Tibial nerve (tissue), 4 donors: ENCODE results near the gene CLN6.

Experiments used
- CTCF ChIP-seq, 5 experiments: fragments of 200-600 bp in 3 of 5; fragments of 450-650 bp in 2 of 5; sonication (generic) in 3 of 5; IDR thresholded peaks; one replicate each; pipeline ENCODE4 v1.5.1; 2016 to 2019; ENCODE audit warnings: antibody characterized with exemption in 5 of 5, mild to moderate bottlenecking in 3 of 5, moderate library complexity in 2 of 5
- EP300 ChIP-seq, 2 donors: sonication (generic); formaldehyde crosslinking; IDR thresholded peaks; one replicate each; pipeline ENCODE4 v1.6.1; 2017; ENCODE audit warnings: antibody characterized with exemption in 2 of 2, mild to moderate bottlenecking in 1 of 2

GRCh38 chr15:68201879-68202261, 27.7 kb downstream of the CLN6 start:
- TF ChIP-seq CTCF (IDR thresholded peaks at IDR 0.05): no peak
- TF ChIP-seq EP300 (IDR thresholded peaks at IDR 0.05): no peak
